Hippocampal formation (tissue), 2 donors: ENCODE data around the gene ARR3.
"Not testable (repeated sequence)": the region's sequence is repeated elsewhere in the genome, so short reads cannot be mapped to it uniquely, and the experiment has no call there.

Experiments used
- DNase-seq, 2 donors: peaks; one replicate each; lab custom pipeline; 2025; lab: John Stamatoyannopoulos, UW

ARR3 gene

GRCh38 chrX:70280573-70280972 lies 12.4 kb downstream of the ARR3 start:
- DNase-seq = no peak

- no peak for DNase-seq
Measured at GRCh38 chrX:70281951-70282350, 13.8 kb downstream of the ARR3 start, which contains the start of gene RAB41. Gene RAB41, plus strand, starts transcription at chrX:70282172. Its CDS starts 46 bp downstream, at chrX:70282218.

DNA sequence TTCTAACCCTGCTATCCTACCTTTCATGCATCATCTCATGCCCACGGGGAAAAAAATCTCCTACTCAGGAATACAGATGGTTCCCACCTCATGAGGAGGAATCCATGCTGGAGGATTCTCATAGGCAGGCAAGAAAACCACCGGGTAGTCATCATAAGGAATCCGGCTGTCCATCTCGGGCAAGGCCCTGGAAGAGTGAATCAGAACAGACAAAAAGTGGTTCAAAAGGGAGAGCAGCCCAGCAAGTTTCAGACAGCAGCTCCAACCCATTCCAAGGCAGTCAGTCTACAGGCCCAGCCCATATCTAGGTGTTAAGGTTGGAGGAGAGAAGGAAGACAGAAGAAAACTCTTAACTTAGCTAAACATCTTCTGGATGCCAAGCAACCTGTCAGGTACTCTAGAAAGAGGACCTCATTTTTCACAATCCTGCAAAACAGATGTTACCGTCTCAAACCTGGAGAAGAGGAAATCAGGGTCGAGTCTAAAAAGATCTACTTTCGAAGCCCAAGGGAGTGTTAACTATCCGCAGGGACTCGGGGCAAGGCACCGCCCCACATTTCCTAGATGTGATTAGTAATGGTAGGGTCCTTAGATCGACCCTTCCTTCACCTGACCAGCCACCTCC lies 21.1 kb downstream of the ARR3 start:
- DNase-seq = no peak

DNA sequence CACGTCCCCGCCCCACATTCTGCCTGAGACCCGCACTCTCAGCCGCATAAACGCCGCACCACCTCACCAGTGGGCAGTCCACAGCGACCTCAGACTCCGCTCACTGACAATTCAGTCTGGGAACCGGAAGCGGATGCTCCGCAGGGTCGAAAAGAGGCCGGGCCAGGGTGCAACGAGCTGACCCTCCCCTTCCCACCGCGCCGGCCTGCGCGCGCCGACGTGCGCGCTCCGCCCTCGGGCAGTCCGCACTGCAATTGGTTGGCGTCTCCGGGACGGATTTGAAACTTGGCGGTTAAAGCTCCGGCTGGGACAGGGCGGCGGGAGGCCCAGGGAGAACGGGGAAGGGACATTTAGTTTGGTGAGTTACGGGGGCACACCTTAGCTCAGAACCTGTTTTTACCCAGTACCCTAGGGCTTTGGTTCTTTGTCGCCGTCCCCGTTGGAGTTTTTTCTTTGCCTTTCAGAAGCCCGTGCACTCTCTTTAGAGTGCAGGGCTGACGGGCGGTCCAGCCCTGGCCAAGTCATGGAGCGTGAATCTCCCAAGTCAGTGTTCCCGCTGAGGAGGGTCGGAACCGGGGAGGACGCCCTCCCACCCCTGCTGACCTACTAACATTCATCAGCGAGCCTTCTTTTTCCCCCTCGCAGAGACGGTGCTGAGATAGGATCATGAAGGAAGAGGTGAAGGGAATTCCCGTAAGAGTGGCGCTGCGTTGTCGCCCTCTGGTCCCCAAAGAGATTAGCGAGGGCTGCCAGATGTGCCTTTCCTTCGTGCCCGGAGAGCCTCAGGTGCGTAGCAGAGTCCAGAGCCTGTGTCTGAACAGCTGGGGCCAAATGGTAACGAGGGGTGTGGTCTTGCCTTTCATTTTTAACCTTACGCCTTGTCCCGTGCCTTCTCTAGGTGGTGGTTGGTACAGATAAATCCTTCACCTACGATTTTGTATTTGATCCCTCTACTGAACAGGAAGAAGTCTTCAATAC lies 21.9 kb downstream of the ARR3 start, which contains the start of the genes KIF4A and PDZD11:
KIF4A (plus strand) TSS at position 312 of the 978 bp plus-strand sequence; CDS start at position 667, 355 bp downstream.
PDZD11 (minus strand) TSS at position 135 of the 978 bp plus-strand sequence. CDS start 586 bp downstream, outside the sequence.
- peak; percentile 19 to 58 for DNase-seq

DNA sequence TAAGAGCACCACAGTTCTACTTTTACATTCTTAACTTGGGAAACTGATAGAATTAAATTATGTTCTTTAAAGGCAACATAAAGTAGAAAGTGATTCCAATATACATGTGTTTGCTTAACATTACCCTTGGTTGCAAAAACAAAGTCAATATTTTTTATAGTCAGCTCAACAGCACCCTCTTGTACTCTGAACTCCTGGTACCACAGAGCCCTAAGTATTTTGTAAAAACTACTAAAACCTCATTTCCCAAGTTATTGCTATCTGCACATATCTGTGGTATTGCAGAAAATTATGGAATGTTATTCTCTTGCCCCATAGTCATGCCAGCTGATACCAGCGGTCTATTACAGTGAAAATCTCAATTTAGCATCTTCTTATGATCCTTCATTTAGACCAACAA lies 24.7 kb downstream of the ARR3 start:
- no peak for DNase-seq

DNA sequence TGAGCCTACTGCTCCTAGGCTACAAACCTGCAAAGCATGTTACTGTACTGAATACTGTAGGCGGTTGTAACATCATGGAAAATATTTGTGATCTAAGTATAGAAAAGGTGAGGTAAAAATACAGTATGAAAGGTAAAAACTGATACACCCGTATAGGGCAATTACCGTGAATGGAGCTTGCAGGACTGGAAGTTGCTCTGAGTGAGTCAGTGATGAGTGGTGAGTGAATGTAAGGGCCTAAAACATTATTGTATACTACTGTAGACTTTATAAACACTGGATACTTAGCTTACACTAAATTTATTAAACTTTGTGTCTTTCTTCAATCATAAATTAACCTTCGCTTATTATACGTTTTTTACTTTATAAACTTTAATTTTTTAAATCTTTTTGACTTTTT lies 25.5 kb downstream of the ARR3 start:
- no peak for DNase-seq

DNA sequence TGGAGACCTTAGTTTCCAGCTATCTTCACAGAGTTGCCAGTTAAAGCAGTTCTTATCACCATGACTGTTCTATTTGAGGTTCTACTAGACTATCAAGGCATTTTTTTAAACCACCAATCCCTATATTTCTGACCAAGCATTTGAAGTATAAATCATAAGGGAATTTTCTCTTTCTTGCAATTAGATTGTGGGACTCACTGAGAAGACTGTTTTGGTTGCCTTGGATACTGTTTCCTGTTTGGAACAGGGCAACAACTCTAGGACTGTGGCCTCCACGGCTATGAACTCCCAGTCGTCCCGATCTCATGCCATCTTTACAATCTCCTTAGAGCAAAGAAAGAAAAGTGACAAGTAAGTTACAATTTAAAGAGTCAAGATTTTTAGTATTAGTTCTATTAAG lies 33.6 kb downstream of the ARR3 start:
- DNase-seq = no peak

GRCh38 chrX:70313503-70313902 lies 45.4 kb downstream of the ARR3 start:
- DNase-seq = no peak

DNA sequence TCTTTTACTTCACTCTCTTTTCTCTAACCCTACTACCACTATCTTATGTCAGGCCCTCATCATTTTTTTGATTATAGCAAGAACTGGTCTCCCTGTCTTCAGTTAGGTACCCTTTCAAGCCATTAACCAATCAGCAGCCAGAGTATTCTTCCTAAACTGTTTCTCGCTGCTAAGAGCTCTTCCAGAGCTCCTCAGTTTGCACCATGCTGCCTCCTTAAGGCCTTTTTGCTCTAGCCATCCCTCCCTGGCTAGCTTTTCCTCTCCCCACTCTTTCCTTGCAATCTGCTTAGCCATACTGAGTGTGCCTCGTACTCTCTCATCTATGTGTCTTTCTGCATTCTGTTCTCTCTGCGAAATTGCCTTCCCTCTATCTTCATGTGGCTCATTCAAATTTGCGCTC lies 54.6 kb downstream of the ARR3 start:
- DNase-seq = no peak

DNA sequence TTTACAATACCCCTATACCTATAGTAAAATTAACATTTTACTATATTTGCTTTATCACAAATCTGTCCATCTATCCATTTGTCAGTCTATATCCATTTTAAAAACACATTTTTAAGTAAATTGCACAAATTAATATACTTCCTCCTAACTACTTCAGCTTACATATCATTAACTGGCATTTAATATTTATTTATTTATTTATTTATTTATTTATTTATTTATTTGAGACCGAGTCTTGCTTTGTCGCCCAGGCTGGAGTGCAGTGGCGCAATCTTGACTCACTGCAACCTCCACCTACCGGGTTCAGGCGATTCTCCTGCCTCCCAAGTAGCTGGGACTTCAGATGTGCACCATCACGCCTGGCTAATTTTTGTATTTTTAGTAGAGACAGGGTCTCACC lies 55.5 kb downstream of the ARR3 start:
- DNase-seq = not testable (repeated sequence)

DNA sequence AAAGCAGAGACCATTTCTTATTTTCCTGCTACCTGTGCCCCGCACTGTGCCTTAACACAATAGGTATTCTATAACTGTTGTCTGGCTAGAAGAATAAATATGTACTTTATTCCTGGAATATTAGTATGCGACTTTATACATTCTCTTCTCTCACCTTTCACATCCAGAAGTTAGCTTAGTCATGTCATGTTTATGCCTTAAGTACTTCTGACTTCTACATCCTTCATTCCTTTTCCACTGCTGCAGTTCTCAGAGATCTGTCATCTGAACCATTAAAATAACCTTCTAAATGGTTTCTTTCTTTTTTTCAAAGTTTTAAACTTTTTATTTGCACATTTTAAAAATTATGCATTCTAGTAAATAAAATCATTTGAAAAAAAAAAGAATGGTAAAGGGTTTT lies 56.2 kb downstream of the ARR3 start:
- DNase-seq = no peak

GRCh38 chrX:70331161-70331560 lies 63.0 kb downstream of the ARR3 start:
- DNase-seq = no peak
